ENCODE measurements around the gene CD37.

GRCh38 chr19:49328741-49329140, 6.5 kb upstream of the CD37 start:
- TF ChIP-seq RAD21 (IDR thresholded peaks at IDR 0.05; ENCODE audit: low read depth): no peak
- no peak for TF ChIP-seq CTCF (IDR thresholded peaks at IDR 0.05 in 2 of 3, conservative IDR thresholded peaks at IDR 0.05 in 1 of 3; ENCODE audit: borderline replicate concordance in 1 of 3, insufficient read depth in 1 of 3, low read depth in 2 of 3, low read length in 2 of 3)
- no peak for TF ChIP-seq POLR2A (IDR thresholded peaks at IDR 0.05; ENCODE audit: borderline replicate concordance, extremely low read depth, insufficient read depth, insufficient read length)
- TF ChIP-seq JUND (IDR thresholded peaks at IDR 0.05): no peak
